Astrocyte of the spinal cord (primary cell): ENCODE measurements around the gene DMBT1.

ENCODE experiments used
- DNase-seq: peaks from one replicate; pipeline ENCODE4 v3.0.0; 2011; ENCODE audit warnings: low read depth, low spot score
- H3K4me3 ChIP-seq: 2 replicates; pipeline ENCODE4 v1.5.1; 2011; ENCODE audit warnings: low read depth, mild to moderate bottlenecking, low read length, moderate library complexity
- in situ Hi-C: cut with HindIII; loops from 2 replicates; pipeline ENCODE4 v1.10.0; 2017; ENCODE audit warnings: low sequenced_read_pairs
- TF ChIP-seq, protein P1 (sequence below): IDR thresholded peaks from 2 replicates; pipeline ENCODE4 v1.5.1; 2012; ENCODE audit warnings: low read depth, mild to moderate bottlenecking, low read length, inconsistent platforms

The DMBT1 gene

GRCh38 chr10:122560279-122560804, at the start of gene DMBT1:
DMBT1 (plus strand) TSS chr10:122560754; CDS start chr10:122560771, 17 bp downstream.
- in situ Hi-C loops = no loop called here
- DNase-seq = no peak
- TF ChIP-seq, protein P1, sequence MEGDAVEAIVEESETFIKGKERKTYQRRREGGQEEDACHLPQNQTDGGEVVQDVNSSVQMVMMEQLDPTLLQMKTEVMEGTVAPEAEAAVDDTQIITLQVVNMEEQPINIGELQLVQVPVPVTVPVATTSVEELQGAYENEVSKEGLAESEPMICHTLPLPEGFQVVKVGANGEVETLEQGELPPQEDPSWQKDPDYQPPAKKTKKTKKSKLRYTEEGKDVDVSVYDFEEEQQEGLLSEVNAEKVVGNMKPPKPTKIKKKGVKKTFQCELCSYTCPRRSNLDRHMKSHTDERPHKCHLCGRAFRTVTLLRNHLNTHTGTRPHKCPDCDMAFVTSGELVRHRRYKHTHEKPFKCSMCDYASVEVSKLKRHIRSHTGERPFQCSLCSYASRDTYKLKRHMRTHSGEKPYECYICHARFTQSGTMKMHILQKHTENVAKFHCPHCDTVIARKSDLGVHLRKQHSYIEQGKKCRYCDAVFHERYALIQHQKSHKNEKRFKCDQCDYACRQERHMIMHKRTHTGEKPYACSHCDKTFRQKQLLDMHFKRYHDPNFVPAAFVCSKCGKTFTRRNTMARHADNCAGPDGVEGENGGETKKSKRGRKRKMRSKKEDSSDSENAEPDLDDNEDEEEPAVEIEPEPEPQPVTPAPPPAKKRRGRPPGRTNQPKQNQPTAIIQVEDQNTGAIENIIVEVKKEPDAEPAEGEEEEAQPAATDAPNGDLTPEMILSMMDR = no peak
- no peak within 1 kb of the TSS for H3K4me3 ChIP-seq

DNA sequence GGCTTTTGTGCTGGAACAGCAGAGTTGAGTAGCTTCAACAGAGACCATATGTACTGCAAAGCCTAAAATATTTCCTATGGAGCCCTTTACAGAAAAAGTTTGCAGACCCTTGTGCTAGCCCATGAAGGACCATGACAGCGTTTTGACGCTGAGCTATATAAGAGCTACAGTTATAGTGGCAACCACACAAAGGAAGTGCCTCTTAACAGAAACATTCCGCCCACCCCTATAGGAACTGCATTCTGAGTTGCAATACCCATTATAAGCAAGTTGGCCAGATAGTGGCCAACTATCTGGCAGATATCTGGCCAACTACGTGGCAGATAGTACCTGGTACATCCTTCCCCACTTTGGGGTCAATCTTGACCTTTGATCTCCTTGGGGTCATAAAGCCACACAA, 47.5 kb upstream of the DMBT1 start:
- TF ChIP-seq, protein P1 = no peak
- in situ Hi-C loops = no loop called here
- H3K4me3 ChIP-seq = no peak overlapping the region
- DNase-seq = no peak

GRCh38 chr10:122514045-122514840, 46.3 kb upstream of the DMBT1 start:
- in situ Hi-C loops = no loop called here
- DNase-seq = peak; percentile 48
- H3K4me3 ChIP-seq = no peak overlapping the region
- TF ChIP-seq, protein P1 = no peak

DNA sequence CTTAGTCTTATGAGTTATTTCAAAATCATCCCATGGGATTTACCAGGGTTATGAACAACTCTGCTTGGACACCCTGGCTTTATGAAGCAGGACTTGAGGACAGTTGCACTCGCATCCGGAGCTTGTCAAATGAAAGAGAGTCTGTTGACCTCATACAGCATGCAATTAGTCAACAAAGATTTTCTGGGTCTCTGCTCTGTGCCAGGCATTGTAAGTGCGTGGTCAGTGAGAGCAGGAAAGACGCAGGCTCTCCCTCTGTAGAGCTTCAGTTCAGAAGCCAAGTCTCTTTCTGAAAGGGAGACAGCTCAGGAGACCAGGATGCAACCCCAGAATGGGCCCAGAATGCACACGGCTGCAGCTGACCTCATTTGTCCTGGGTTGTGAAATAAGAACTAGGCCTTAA, 45.5 kb upstream of the DMBT1 start:
- H3K4me3 ChIP-seq = no peak overlapping the region
- no peak for DNase-seq
- TF ChIP-seq, protein P1 = no peak
- in situ Hi-C loops = no loop called here

GRCh38 chr10:122515588-122516231, 44.8 kb upstream of the DMBT1 start:
- no peak overlapping the region for H3K4me3 ChIP-seq
- DNase-seq = peak; percentile 67
- TF ChIP-seq, protein P1 = no peak
- in situ Hi-C loops = no loop called here

GRCh38 chr10:122516734-122517133, 43.8 kb upstream of the DMBT1 start:
- H3K4me3 ChIP-seq = no peak overlapping the region

More at GRCh38 chr10:122516734-122517133, 43.8 kb upstream of the DMBT1 start:
- TF ChIP-seq, protein P1 = no peak
- DNase-seq = no peak
- in situ Hi-C loops = no loop called here
